H9 (cell line): Measurements from ENCODE around the gene SEC22B. TPM values are rescaled to one million over a fixed set of nuclear protein-coding genes. Genes with fewer than 3 reads are reported as not detected.
"Not testable (repeated sequence)": the region's sequence is repeated elsewhere in the genome, so short reads cannot be mapped to it uniquely, and the experiment has no call there.

ENCODE experiments used
- DNase-seq: peaks from one replicate; pipeline ENCODE4 v3.0.0-alpha.2; 2017
- H2AFZ ChIP-seq: one replicate; pipeline ENCODE4 v1.6.1; 2013; ENCODE audit warnings: mild to moderate bottlenecking, low read length, control low read depth, moderate library complexity
- H2AK5ac ChIP-seq: 2 replicates; pipeline ENCODE4 v1.6.1; 2013; ENCODE audit warnings: low read length, control low read depth, mixed read lengths; ENCODE audit not compliant: insufficient read length
- H2BK120ac ChIP-seq: one replicate; pipeline ENCODE4 v1.6.1; 2013; ENCODE audit warnings: low read depth, mild to moderate bottlenecking, low read length, control low read depth, inconsistent platforms; ENCODE audit not compliant: poor library complexity, severe bottlenecking
- H2BK12ac ChIP-seq: 2 replicates; pipeline ENCODE4 v1.6.1; 2013; ENCODE audit warnings: low read length, control low read depth, mixed read lengths, low read depth; ENCODE audit not compliant: insufficient read length
- H2BK15ac ChIP-seq: 2 replicates; pipeline ENCODE4 v1.6.1; 2013; ENCODE audit warnings: low read depth, low read length, control low read depth
- H2BK20ac ChIP-seq: one replicate; pipeline ENCODE4 v1.6.1; 2013; ENCODE audit warnings: low read depth, mild to moderate bottlenecking, low read length, control low read depth, inconsistent platforms; ENCODE audit not compliant: poor library complexity, severe bottlenecking
- H2BK5ac ChIP-seq: 2 replicates; pipeline ENCODE4 v1.6.1; 2013; ENCODE audit warnings: low read length, control low read depth, mixed read lengths; ENCODE audit not compliant: insufficient read length
- H3K14ac ChIP-seq: 2 replicates; pipeline ENCODE4 v1.6.1; 2013; ENCODE audit warnings: low read length, control low read depth; ENCODE audit not compliant: insufficient read depth
- H3K18ac ChIP-seq: 2 replicates; pipeline ENCODE4 v1.6.1; 2013; ENCODE audit warnings: low read depth, mild to moderate bottlenecking, mixed read lengths, low read length, control low read depth; ENCODE audit not compliant: insufficient read length
- H3K23ac ChIP-seq: 2 replicates; pipeline ENCODE4 v1.6.1; 2013; ENCODE audit warnings: low read length, control low read depth, mixed read lengths, low read depth; ENCODE audit not compliant: insufficient read length
- H3K23me2 ChIP-seq: 2 replicates; pipeline ENCODE4 v1.6.1; 2013; ENCODE audit warnings: low read depth, mild to moderate bottlenecking, mixed read lengths, low read length, control low read depth; ENCODE audit not compliant: insufficient read length, poor library complexity, severe bottlenecking
- H3K27ac ChIP-seq: 2 replicates; pipeline ENCODE4 v1.5.1; 2013; ENCODE audit warnings: low read length, control low read depth, mixed read lengths, low read depth; ENCODE audit not compliant: insufficient read length
- H3K27me3 ChIP-seq: 2 replicates; pipeline ENCODE4 v1.6.1; 2013; ENCODE audit warnings: low read length, control low read depth, inconsistent platforms; ENCODE audit not compliant: insufficient read depth
- H3K4ac ChIP-seq: 2 replicates; pipeline ENCODE4 v1.6.1; 2013; ENCODE audit warnings: low read depth, mild to moderate bottlenecking, control low read depth, inconsistent platforms, low read length, moderate library complexity
- H3K4me1 ChIP-seq: 2 replicates; pipeline ENCODE4 v1.6.1; 2013; ENCODE audit warnings: low read length, control low read depth, inconsistent platforms; ENCODE audit not compliant: insufficient read depth
- H3K4me2 ChIP-seq: 2 replicates; pipeline ENCODE4 v1.6.1; 2013; ENCODE audit warnings: low read length, control low read depth, mixed read lengths; ENCODE audit not compliant: insufficient read length, insufficient read depth
- H3K56ac ChIP-seq: 2 replicates; pipeline ENCODE4 v1.6.1; 2013; ENCODE audit warnings: low read depth, mild to moderate bottlenecking, mixed read lengths, low read length, control low read depth; ENCODE audit not compliant: insufficient read length
- H3K79me1 ChIP-seq: 2 replicates; pipeline ENCODE4 v1.6.1; 2013; ENCODE audit warnings: low read depth, mild to moderate bottlenecking, moderate library complexity, low read length, control low read depth, inconsistent platforms; ENCODE audit not compliant: insufficient read depth, poor library complexity, severe bottlenecking
- H3K79me2 ChIP-seq: 2 replicates; pipeline ENCODE4 v1.6.1; 2013; ENCODE audit warnings: low read length, control low read depth, inconsistent platforms; ENCODE audit not compliant: insufficient read depth
- H3K9ac ChIP-seq: 2 replicates; pipeline ENCODE4 v1.6.1; 2013; ENCODE audit warnings: low read length, control low read depth, mixed read lengths; ENCODE audit not compliant: insufficient read length; ENCODE audit errors: extremely low read depth
- H3K9me3 ChIP-seq: one replicate; pipeline ENCODE4 v1.6.1; 2013; ENCODE audit warnings: low read depth, low read length, inconsistent platforms; ENCODE audit not compliant: control insufficient read depth
- H3T11ph ChIP-seq: one replicate; pipeline ENCODE4 v1.6.1; 2013; ENCODE audit warnings: mild to moderate bottlenecking, low read length, control low read depth, inconsistent platforms
- H4K20me1 ChIP-seq: one replicate; pipeline ENCODE4 v1.6.1; 2013; ENCODE audit not compliant: control insufficient read depth, insufficient read length, insufficient read depth
- H4K5ac ChIP-seq: 2 replicates; pipeline ENCODE4 v1.6.1; 2013; ENCODE audit warnings: low read depth, mild to moderate bottlenecking, mixed read lengths, low read length, control low read depth; ENCODE audit not compliant: insufficient read length
- H4K8ac ChIP-seq: replicated peaks from 2 replicates; pipeline ENCODE4 v1.6.1; 2013; ENCODE audit warnings: low read length, control low read depth, mixed read lengths, low read depth; ENCODE audit not compliant: insufficient read length
- H4K91ac ChIP-seq: 2 replicates; pipeline ENCODE4 v1.6.1; 2013; ENCODE audit warnings: low read depth, mild to moderate bottlenecking, moderate library complexity, mixed read lengths, low read length, control low read depth; ENCODE audit not compliant: insufficient read length
- H3K27ac Mint-ChIP-seq, 3 experiments: 2 replicates in 2 of 3; 3 replicates in 1 of 3; pipeline ENCODE4 v1.8.0; 2020 to 2021; ENCODE audit warnings: mixed read lengths in 3 of 3, mild to moderate bottlenecking in 1 of 3, moderate library complexity in 1 of 3
- H3K27me3 Mint-ChIP-seq: 2 replicates; pipeline ENCODE4 v1.8.0; 2021; ENCODE audit warnings: low read depth, mild to moderate bottlenecking, moderate library complexity, mixed read lengths
- H3K36me3 Mint-ChIP-seq, 3 experiments: 2 replicates in 2 of 3; 3 replicates in 1 of 3; pipeline ENCODE4 v1.8.0; 2020 to 2021; ENCODE audit warnings: low read depth in 3 of 3, mixed read lengths in 3 of 3; ENCODE audit not compliant: insufficient read depth in 1 of 3
- H3K4me1 Mint-ChIP-seq, 2 experiments: 2 replicates each; pipeline ENCODE4 v1.8.0; 2020; ENCODE audit warnings: mixed read lengths in 2 of 2
- H3K4me3 Mint-ChIP-seq, 2 experiments: 2 replicates in 1 of 2; 3 replicates in 1 of 2; pipeline ENCODE4 v1.8.0; 2020 to 2021; ENCODE audit warnings: mild to moderate bottlenecking in 2 of 2, mixed read lengths in 2 of 2, moderate library complexity in 1 of 2
- H3K9me3 Mint-ChIP-seq, 2 experiments: 2 replicates in 1 of 2; 3 replicates in 1 of 2; pipeline ENCODE4 v1.8.0; 2020; ENCODE audit warnings: mild to moderate bottlenecking in 2 of 2, mixed read lengths in 2 of 2, moderate library complexity in 1 of 2
- WGBS: extraction: QIAGEN DNeasy Blood & Tissue Kit; methylation state at CpG from one replicate; pipeline ENCODE4 v1.1.7; 2013; ENCODE audit warnings: missing lambda C conversion rate, low lambda C conversion rate, mixed read lengths; ENCODE audit not compliant: insufficient read length; ENCODE audit errors: extremely low coverage; 5-methylcytosine and 5-hydroxymethylcytosine counted together
- total RNA-seq: library from RNA; stranded (reverse); gene quantifications from 2 replicates; pipeline ENCODE4 v1.2.1, GENCODE V29; 2021

SEC22B gene
- total RNA-seq, 1 experiment from 2014 or later, result 13.9 TPM

DNA sequence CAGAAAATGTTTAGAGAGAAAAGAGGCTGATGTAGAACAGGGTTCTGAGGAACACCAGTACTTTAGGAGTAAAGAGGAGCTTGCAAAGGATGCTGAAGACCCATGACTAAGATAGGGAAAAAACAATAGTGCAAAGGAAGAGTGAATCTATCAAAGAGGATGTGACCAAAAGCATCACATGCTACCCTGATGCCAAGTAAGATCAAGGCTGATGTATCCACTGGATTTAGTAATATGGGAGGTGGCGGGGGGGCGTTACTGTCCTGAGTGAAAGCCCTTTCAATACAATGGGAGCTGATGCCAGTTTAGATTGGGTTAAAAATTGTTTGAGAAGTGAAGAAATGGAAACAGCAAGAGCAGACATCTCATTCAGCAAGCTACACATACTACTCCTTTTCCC lies 32.2 kb downstream of the SEC22B start:
- not testable (repeated sequence) for H3K27me3 Mint-ChIP-seq, H4K5ac ChIP-seq, H2AFZ ChIP-seq, H3K9me3 Mint-ChIP-seq, H2AK5ac ChIP-seq, H3K27ac ChIP-seq, H3K4me1 ChIP-seq, H3K4me2 ChIP-seq, H2BK20ac ChIP-seq, H3K27ac Mint-ChIP-seq, H3T11ph ChIP-seq, DNase-seq, H2BK120ac ChIP-seq, H3K23ac ChIP-seq, H3K79me1 ChIP-seq, H3K4me1 Mint-ChIP-seq, H2BK15ac ChIP-seq, H4K91ac ChIP-seq, H3K9ac ChIP-seq, H3K23me2 ChIP-seq, H3K4me3 Mint-ChIP-seq, H3K79me2 ChIP-seq, H2BK5ac ChIP-seq, H3K56ac ChIP-seq, H3K14ac ChIP-seq, H3K9me3 ChIP-seq, H2BK12ac ChIP-seq, H4K20me1 ChIP-seq, H3K27me3 ChIP-seq, H3K36me3 Mint-ChIP-seq, H3K4ac ChIP-seq, H4K8ac ChIP-seq, H3K18ac ChIP-seq
- no CpG with 5 or more reads among the region's 2 CpGs for whole genome bisulfite sequencing

- H4K20me1 ChIP-seq, H2AK5ac ChIP-seq, H2BK15ac ChIP-seq, H3K9ac ChIP-seq, H3K27me3 ChIP-seq, H3K4me1 Mint-ChIP-seq, H2BK20ac ChIP-seq, H4K8ac ChIP-seq, H3K27ac Mint-ChIP-seq, H3K79me1 ChIP-seq, H3K9me3 ChIP-seq, H3K79me2 ChIP-seq, H2BK120ac ChIP-seq, H4K91ac ChIP-seq, H2BK12ac ChIP-seq, H3K56ac ChIP-seq, H3K18ac ChIP-seq, H3T11ph ChIP-seq, DNase-seq, H3K9me3 Mint-ChIP-seq, H3K36me3 Mint-ChIP-seq, H3K27ac ChIP-seq, H3K4me3 Mint-ChIP-seq, H3K4ac ChIP-seq, H3K4me2 ChIP-seq, H3K27me3 Mint-ChIP-seq, H3K14ac ChIP-seq, H3K4me1 ChIP-seq, H2BK5ac ChIP-seq, H3K23ac ChIP-seq, H3K23me2 ChIP-seq, H4K5ac ChIP-seq, H2AFZ ChIP-seq: not testable (repeated sequence)
- WGBS, result no CpG with 5 or more reads among the region's 3 CpGs
These were observed 33.0 kb downstream of the SEC22B start for GRCh38 chr1:120143334-120143733.
